HepG2 (cell line): ENCODE measurements around the gene ECHS1. TPM values are rescaled to one million over a fixed set of nuclear protein-coding genes. Genes with fewer than 3 reads are reported as not detected.
A peak's percentile ranks its signal among the peaks of the same experiment; 100 is the strongest.

Experiments used
- GFI1 ChIP-seq: sonication (generic); formaldehyde crosslinking; IDR thresholded peaks from 2 replicates; pipeline ENCODE4 v1.5.0; 2020; ENCODE audit warnings: missing genetic modification reagents, mild to moderate bottlenecking, borderline replicate concordance
- HNRNPL ChIP-seq: fragments of 200-400 bp; formaldehyde crosslinking; IDR thresholded peaks from 2 replicates; pipeline ENCODE4 v1.6.1; 2017; ENCODE audit warnings: mild to moderate bottlenecking, low read depth, low read length
- PPARG ChIP-seq: conservative IDR thresholded peaks from 2 replicates; pipeline ENCODE4 v1.6.1; 2016; ENCODE audit warnings: missing biosample characterization, missing genetic modification reagents
- RELA ChIP-seq: sonication (generic); formaldehyde crosslinking; IDR thresholded peaks from 2 replicates; pipeline ENCODE4 v1.4.0; 2020; ENCODE audit warnings: missing genetic modification reagents
- SCMH1 ChIP-seq: sonication (generic); formaldehyde crosslinking; IDR thresholded peaks from 2 replicates; pipeline ENCODE4 v1.9.0; 2021; ENCODE audit warnings: missing genetic modification reagents, mild to moderate bottlenecking, borderline replicate concordance
- SOX6 ChIP-seq, 2 experiments: fragments of 450-650 bp in 1 of 2; sonication (generic) in 1 of 2; formaldehyde crosslinking in 1 of 2; IDR thresholded peaks; 2 replicates each; pipeline versions ENCODE4 v1.4.0 to v1.6.1; 2017 to 2020; ENCODE audit warnings: antibody characterized with exemption in 1 of 2, mild to moderate bottlenecking in 1 of 2, missing genetic modification reagents in 1 of 2
- THAP11 ChIP-seq: IDR thresholded peaks from 2 replicates; pipeline ENCODE4 v1.6.1; 2016; ENCODE audit warnings: missing biosample characterization, missing genetic modification reagents
- ZC3H4 ChIP-seq: sonication (generic); formaldehyde crosslinking; IDR thresholded peaks from 2 replicates; pipeline ENCODE4 v1.4.0; 2020; ENCODE audit warnings: missing genetic modification reagents, borderline replicate concordance
- ZNF329 ChIP-seq: sonication (generic); formaldehyde crosslinking; IDR thresholded peaks from 2 replicates; pipeline ENCODE4 v1.9.0; 2021; ENCODE audit warnings: low read depth, mild to moderate bottlenecking, missing genetic modification reagents
- ZNF331 ChIP-seq: sonication (generic); formaldehyde crosslinking; IDR thresholded peaks from 2 replicates; pipeline ENCODE4 v1.4.0; 2020; ENCODE audit warnings: missing genetic modification reagents
- ZNF501 ChIP-seq: sonication (generic); formaldehyde crosslinking; IDR thresholded peaks from 2 replicates; pipeline ENCODE4 v1.5.1; 2020; ENCODE audit warnings: mild to moderate bottlenecking, moderate library complexity, missing genetic modification reagents
- ZNF629 ChIP-seq: sonication (generic); formaldehyde crosslinking; conservative IDR thresholded peaks from 2 replicates; pipeline ENCODE4 v1.5.0; 2020; ENCODE audit warnings: missing genetic modification reagents
- ZNF687 ChIP-seq: sonication (generic); formaldehyde crosslinking; IDR thresholded peaks from 2 replicates; pipeline ENCODE4 v1.5.1; 2020; ENCODE audit warnings: mild to moderate bottlenecking, missing genetic modification reagents, moderate library complexity
- ZNF720 ChIP-seq: sonication (generic); formaldehyde crosslinking; IDR thresholded peaks from 2 replicates; pipeline ENCODE4 v1.4.0; 2020; ENCODE audit warnings: missing genetic modification reagents
- ZSCAN31 ChIP-seq: sonication (generic); formaldehyde crosslinking; IDR thresholded peaks from 2 replicates; pipeline ENCODE4 v1.5.0; 2020; ENCODE audit warnings: low read depth, mild to moderate bottlenecking, missing genetic modification reagents
- polyA plus RNA-seq, 8 experiments: library from polyadenylated mRNA; depleted of rRNA in 3 of 8; stranded (reverse) in 7 of 8; unstranded in 1 of 8; fragments of >200 nt; fragmentation: Illumina TruSeq in 4 of 8; extraction: Trizol in 4 of 8; gene quantifications; 2 replicates each; pipeline versions ENCODE4 v1.2.1 to v1.2.3, GENCODE V29; 2011 to 2016; ENCODE audit warnings: low read depth in 4 of 8, missing spikeins in 1 of 8, mixed read lengths in 1 of 8; ENCODE audit not compliant: insufficient read depth in 1 of 8
- total RNA-seq, 5 experiments: library from RNA; depleted of rRNA; stranded (reverse); fragments of >200 nt; fragmentation: Illumina TruSeq; extraction: Trizol; gene quantifications; 2 replicates each; pipeline ENCODE4 v1.2.3, GENCODE V29; 2016; ENCODE audit warnings: low read depth in 1 of 5
- TF ChIP-seq, protein P1 (sequence below): sonication (generic); formaldehyde crosslinking; IDR thresholded peaks from 2 replicates; pipeline ENCODE4 v1.4.0; 2020; ENCODE audit warnings: missing genetic modification reagents
- TF ChIP-seq, protein P2 (sequence below): sonication (generic); formaldehyde crosslinking; IDR thresholded peaks from 2 replicates; pipeline ENCODE4 v1.5.0; 2020; ENCODE audit warnings: missing genetic modification reagents, mild to moderate bottlenecking, borderline replicate concordance
- TF ChIP-seq, protein P3 (sequence below): sonication (generic); formaldehyde crosslinking; IDR thresholded peaks from 2 replicates; pipeline ENCODE4 v1.4.0; 2020; ENCODE audit warnings: missing genetic modification reagents

The ECHS1 gene
- total and polyA plus RNA-seq, 2 of the 13 experiments (the other 11 are each of a cell fraction or from before 2014, with no cell fraction given): 32.7 to 195 TPM

DNA sequence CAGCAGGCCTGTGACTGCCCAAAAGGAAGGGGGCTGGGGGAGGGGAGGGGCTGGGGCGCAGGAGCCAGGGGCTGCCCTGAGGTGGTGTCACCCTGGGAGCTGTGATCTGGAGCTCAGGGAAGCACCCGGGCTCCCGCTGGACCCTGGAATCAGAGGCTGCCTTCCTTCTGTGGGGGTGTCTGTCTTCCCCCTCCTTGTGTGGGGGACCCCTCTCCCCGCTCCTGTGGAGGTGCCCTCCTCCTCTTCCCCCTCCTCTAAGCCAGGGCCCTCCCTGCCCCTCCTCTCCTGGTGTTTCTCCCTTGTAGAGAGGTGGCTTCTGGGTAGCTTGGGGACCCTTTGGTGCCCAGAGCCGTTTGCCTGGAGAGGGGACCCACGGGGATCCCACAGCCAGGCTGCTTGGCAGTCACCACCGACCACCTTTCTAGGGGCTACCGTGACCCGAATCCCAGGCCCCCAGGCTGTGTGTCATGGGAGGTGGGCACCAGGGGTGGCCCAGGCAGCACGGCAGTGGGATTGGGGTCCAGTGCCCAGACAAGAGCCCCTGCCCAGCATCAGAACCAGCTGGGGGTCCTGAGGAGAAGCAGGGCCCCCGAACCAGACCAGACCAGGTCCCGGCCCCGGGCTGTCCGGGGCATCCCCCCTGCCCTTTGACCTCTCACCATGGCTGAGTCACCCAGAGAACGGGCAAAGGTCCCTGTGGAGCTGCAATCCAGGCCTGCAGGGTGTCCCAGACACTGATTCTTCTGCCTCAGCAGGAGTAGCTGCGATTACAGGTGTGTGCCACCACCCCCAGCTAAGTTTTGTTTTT is 25.2 kb downstream of the ECHS1 start (continued):
- TF ChIP-seq ZNF687 (CRISPR knock-in tag) (peak; percentile 81), RELA (CRISPR knock-in tag) (0 out of 2 replicates have a peak, but pooled peaks have one; percentile 73), ZNF329 (CRISPR knock-in tag) (no peak), HNRNPL (peak; percentile 71; the same call in 1 of the 2 replicates), GFI1 (CRISPR knock-in tag) (peak; percentile 94), SCMH1 (no peak), SOX6 (IDR thresholded peaks at IDR 0.05) (no peak), SOX6 (CRISPR knock-in tag; IDR thresholded peaks at IDR 0.05) (peak; percentile 37; the same call in 1 of the 2 replicates), ZNF501 (CRISPR knock-in tag) (peak; percentile 58), ZC3H4 (CRISPR knock-in tag) (no peak), ZNF720 (no peak), THAP11 (CRISPR knock-in tag) (0 out of 2 replicates have a peak, but pooled peaks have one; percentile 20), ZSCAN31 (no peak), ZNF629 (no peak), ZNF331 (CRISPR knock-in tag) (peak; percentile 21; the same call in 1 of the 2 replicates), PPARG (CRISPR knock-in tag) (peak; percentile 46; the same call in 1 of the 2 replicates)
- TF ChIP-seq, protein P1, sequence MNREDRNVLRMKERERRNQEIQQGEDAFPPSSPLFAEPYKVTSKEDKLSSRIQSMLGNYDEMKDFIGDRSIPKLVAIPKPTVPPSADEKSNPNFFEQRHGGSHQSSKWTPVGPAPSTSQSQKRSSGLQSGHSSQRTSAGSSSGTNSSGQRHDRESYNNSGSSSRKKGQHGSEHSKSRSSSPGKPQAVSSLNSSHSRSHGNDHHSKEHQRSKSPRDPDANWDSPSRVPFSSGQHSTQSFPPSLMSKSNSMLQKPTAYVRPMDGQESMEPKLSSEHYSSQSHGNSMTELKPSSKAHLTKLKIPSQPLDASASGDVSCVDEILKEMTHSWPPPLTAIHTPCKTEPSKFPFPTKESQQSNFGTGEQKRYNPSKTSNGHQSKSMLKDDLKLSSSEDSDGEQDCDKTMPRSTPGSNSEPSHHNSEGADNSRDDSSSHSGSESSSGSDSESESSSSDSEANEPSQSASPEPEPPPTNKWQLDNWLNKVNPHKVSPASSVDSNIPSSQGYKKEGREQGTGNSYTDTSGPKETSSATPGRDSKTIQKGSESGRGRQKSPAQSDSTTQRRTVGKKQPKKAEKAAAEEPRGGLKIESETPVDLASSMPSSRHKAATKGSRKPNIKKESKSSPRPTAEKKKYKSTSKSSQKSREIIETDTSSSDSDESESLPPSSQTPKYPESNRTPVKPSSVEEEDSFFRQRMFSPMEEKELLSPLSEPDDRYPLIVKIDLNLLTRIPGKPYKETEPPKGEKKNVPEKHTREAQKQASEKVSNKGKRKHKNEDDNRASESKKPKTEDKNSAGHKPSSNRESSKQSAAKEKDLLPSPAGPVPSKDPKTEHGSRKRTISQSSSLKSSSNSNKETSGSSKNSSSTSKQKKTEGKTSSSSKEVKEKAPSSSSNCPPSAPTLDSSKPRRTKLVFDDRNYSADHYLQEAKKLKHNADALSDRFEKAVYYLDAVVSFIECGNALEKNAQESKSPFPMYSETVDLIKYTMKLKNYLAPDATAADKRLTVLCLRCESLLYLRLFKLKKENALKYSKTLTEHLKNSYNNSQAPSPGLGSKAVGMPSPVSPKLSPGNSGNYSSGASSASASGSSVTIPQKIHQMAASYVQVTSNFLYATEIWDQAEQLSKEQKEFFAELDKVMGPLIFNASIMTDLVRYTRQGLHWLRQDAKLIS (CRISPR knock-in tag): no peak
- TF ChIP-seq, protein P2, sequence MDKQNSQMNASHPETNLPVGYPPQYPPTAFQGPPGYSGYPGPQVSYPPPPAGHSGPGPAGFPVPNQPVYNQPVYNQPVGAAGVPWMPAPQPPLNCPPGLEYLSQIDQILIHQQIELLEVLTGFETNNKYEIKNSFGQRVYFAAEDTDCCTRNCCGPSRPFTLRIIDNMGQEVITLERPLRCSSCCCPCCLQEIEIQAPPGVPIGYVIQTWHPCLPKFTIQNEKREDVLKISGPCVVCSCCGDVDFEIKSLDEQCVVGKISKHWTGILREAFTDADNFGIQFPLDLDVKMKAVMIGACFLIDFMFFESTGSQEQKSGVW (CRISPR knock-in tag): no peak
- TF ChIP-seq, protein P3, sequence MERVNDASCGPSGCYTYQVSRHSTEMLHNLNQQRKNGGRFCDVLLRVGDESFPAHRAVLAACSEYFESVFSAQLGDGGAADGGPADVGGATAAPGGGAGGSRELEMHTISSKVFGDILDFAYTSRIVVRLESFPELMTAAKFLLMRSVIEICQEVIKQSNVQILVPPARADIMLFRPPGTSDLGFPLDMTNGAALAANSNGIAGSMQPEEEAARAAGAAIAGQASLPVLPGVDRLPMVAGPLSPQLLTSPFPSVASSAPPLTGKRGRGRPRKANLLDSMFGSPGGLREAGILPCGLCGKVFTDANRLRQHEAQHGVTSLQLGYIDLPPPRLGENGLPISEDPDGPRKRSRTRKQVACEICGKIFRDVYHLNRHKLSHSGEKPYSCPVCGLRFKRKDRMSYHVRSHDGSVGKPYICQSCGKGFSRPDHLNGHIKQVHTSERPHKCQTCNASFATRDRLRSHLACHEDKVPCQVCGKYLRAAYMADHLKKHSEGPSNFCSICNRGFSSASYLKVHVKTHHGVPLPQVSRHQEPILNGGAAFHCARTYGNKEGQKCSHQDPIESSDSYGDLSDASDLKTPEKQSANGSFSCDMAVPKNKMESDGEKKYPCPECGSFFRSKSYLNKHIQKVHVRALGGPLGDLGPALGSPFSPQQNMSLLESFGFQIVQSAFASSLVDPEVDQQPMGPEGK: peak; percentile 55
